Nephron progenitor cell (in vitro differentiated cells): ENCODE data around the gene SMYD1.

ENCODE experiments used
- DNase-seq: peaks from one replicate; pipeline ENCODE4 v3.0.0; 2021
- H3K27ac Mint-ChIP-seq: 2 replicates; pipeline ENCODE4 v1.8.0; 2021; ENCODE audit warnings: mild to moderate bottlenecking, moderate library complexity, mixed read lengths
- H3K27me3 Mint-ChIP-seq: 2 replicates; pipeline ENCODE4 v1.8.0; 2021; ENCODE audit warnings: mild to moderate bottlenecking, low read depth, mixed read lengths; ENCODE audit not compliant: poor library complexity
- H3K36me3 Mint-ChIP-seq: 2 replicates; pipeline ENCODE4 v1.8.0; 2021; ENCODE audit warnings: low read depth, mixed read lengths
- H3K4me1 Mint-ChIP-seq: 2 replicates; pipeline ENCODE4 v1.8.0; 2021; ENCODE audit warnings: mixed read lengths
- H3K4me3 Mint-ChIP-seq: 2 replicates; pipeline ENCODE4 v1.8.0; 2021; ENCODE audit warnings: mild to moderate bottlenecking, moderate library complexity, mixed read lengths
- H3K9me3 Mint-ChIP-seq: 2 replicates; pipeline ENCODE4 v1.8.0; 2021; ENCODE audit warnings: mild to moderate bottlenecking, moderate library complexity, mixed read lengths
- TF ChIP-seq, protein P1 (sequence below): fragments of 200-600 bp; sonication (generic); IDR thresholded peaks from 2 replicates; pipeline ENCODE4 v1.5.0; 2021; ENCODE audit warnings: antibody characterized with exemption

The SMYD1 gene

GRCh38 chr2:88068044-88068443, 419 bp downstream of the SMYD1 start:
- peaks cover 31% of the 10 kb centered on the region for H3K4me1 Mint-ChIP-seq
- H3K27ac Mint-ChIP-seq: no peak overlapping the region
- H3K36me3 Mint-ChIP-seq: no peaks in the 10 kb centered on the region
- peaks cover 1% of the 10 kb centered on the region for H3K9me3 Mint-ChIP-seq
- TF ChIP-seq, protein P1, sequence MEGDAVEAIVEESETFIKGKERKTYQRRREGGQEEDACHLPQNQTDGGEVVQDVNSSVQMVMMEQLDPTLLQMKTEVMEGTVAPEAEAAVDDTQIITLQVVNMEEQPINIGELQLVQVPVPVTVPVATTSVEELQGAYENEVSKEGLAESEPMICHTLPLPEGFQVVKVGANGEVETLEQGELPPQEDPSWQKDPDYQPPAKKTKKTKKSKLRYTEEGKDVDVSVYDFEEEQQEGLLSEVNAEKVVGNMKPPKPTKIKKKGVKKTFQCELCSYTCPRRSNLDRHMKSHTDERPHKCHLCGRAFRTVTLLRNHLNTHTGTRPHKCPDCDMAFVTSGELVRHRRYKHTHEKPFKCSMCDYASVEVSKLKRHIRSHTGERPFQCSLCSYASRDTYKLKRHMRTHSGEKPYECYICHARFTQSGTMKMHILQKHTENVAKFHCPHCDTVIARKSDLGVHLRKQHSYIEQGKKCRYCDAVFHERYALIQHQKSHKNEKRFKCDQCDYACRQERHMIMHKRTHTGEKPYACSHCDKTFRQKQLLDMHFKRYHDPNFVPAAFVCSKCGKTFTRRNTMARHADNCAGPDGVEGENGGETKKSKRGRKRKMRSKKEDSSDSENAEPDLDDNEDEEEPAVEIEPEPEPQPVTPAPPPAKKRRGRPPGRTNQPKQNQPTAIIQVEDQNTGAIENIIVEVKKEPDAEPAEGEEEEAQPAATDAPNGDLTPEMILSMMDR: no peak
- H3K27me3 Mint-ChIP-seq: peaks cover 7% of the 10 kb centered on the region
- no peak for DNase-seq
- H3K4me3 Mint-ChIP-seq: no peak overlapping the region

GRCh38 chr2:88069117-88069516, 1.5 kb downstream of the SMYD1 start:
- Mint-ChIP-seq H3K27me3 (peaks cover 7% of the 10 kb centered on the region), H3K27ac (no peak overlapping the region), H3K36me3 (no peaks in the 10 kb centered on the region), H3K4me3 (no peak overlapping the region), H3K9me3 (peaks cover 12% of the 10 kb centered on the region), H3K4me1 (peaks cover 31% of the 10 kb centered on the region)
- DNase-seq: no peak
- TF ChIP-seq, protein P1: no peak

- Mint-ChIP-seq H3K4me3 (no peak overlapping the region), H3K36me3 (no peaks in the 10 kb centered on the region), H3K27me3 (peaks cover 7% of the 10 kb centered on the region), H3K4me1 (peaks cover 31% of the 10 kb centered on the region), H3K27ac (no peak overlapping the region), H3K9me3 (peaks cover 16% of the 10 kb centered on the region)
- TF ChIP-seq, protein P1: no peak
- DNase-seq: no peak
These were observed 2.4 kb downstream of the SMYD1 start for GRCh38 chr2:88070055-88070454.

DNA sequence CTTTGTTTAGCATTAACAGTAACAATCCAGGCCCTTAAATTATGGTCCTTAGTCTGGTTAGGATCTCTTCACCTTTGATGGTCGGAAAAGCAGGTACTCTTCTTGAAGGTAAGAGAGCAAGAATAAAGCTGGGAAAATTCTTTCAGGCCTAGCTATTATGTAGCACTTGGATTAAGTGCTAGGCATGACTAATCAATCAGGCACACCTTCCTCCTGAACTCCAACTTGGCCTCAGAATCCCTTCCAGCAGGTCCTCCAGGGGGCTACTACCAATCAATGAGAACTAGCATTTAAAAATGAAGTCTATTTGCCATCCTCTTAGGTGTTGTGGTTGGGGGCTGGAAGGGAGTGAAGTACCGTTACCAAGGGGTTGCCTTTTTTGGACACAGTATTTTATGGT, 3.7 kb downstream of the SMYD1 start:
- TF ChIP-seq, protein P1: no peak
- H3K27me3 Mint-ChIP-seq: peaks cover 11% of the 10 kb centered on the region
- no peak for DNase-seq
- no peak overlapping the region for H3K4me3 Mint-ChIP-seq
- H3K4me1 Mint-ChIP-seq: peaks cover 25% of the 10 kb centered on the region
- no peaks in the 10 kb centered on the region for H3K36me3 Mint-ChIP-seq
- H3K9me3 Mint-ChIP-seq: peaks cover 16% of the 10 kb centered on the region
- H3K27ac Mint-ChIP-seq: no peak overlapping the region

GRCh38 chr2:88074150-88074549, 6.5 kb downstream of the SMYD1 start:
- peaks cover 11% of the 10 kb centered on the region for H3K4me1 Mint-ChIP-seq
- TF ChIP-seq, protein P1: no peak
- H3K9me3 Mint-ChIP-seq: peaks cover 16% of the 10 kb centered on the region
- no peak overlapping the region for H3K4me3 Mint-ChIP-seq
- peaks cover 8% of the 10 kb centered on the region for H3K27me3 Mint-ChIP-seq
- H3K36me3 Mint-ChIP-seq: no peaks in the 10 kb centered on the region
- H3K27ac Mint-ChIP-seq: no peak overlapping the region
- no peak for DNase-seq

- TF ChIP-seq, protein P1: no peak
- no peak overlapping the region for H3K4me3 Mint-ChIP-seq
- peaks cover 8% of the 10 kb centered on the region for H3K27me3 Mint-ChIP-seq
- no peak overlapping the region for H3K27ac Mint-ChIP-seq
- H3K36me3 Mint-ChIP-seq: no peaks in the 10 kb centered on the region
- peaks cover 7% of the 10 kb centered on the region for H3K4me1 Mint-ChIP-seq
- DNase-seq: no peak
- H3K9me3 Mint-ChIP-seq: peaks cover 16% of the 10 kb centered on the region
These were observed 7.2 kb downstream of the SMYD1 start for GRCh38 chr2:88074854-88075292.
